Measurements from ENCODE around the gene SRSF7. TPM values are rescaled to one million over a fixed set of nuclear protein-coding genes. Genes with fewer than 3 reads are reported as not detected.

SRSF7 gene
- total and polyA plus RNA-seq, 9 of the 15 experiments (the other 6 are each of a cell fraction or from before 2014, with no cell fraction given) = 219 to 726 (median 375) TPM

GRCh38 chr2:38750891-38751595 is at the start of gene SRSF7 (continued):
- peak; percentile 97 for TF ChIP-seq FOXP4 (CRISPR knock-in tag; IDR thresholded peaks at IDR 0.05; ENCODE audit: borderline replicate concordance)
- TF ChIP-seq HLTF (IDR thresholded peaks at IDR 0.05) = peak; percentile 94
- TF ChIP-seq RHOXF2B (CRISPR knock-in tag; conservative IDR thresholded peaks at IDR 0.05) = peak; percentile 83; the same call in 1 of the 2 replicates
- peak; percentile 97 for TF ChIP-seq NELFE (IDR thresholded peaks at IDR 0.05; ENCODE audit: insufficient read depth, insufficient read length)
- no peak for TF ChIP-seq EZH2 (IDR thresholded peaks at IDR 0.05; ENCODE audit: borderline replicate concordance, low read depth, low read length)
- TF ChIP-seq TAL1 (IDR thresholded peaks at IDR 0.05) = no peak
- 0 out of 2 replicates have a peak, but pooled peaks have one; percentile 83 for TF ChIP-seq TGIF2 (CRISPR knock-in tag; IDR thresholded peaks at IDR 0.05)
- TF ChIP-seq ZNF140 (CRISPR knock-in tag; IDR thresholded peaks at IDR 0.05) = no peak
- TF ChIP-seq ZNF764 (CRISPR knock-in tag; IDR thresholded peaks at IDR 0.05; ENCODE audit: low read depth) = no peak; the same call in 1 of the 2 replicates
- TF ChIP-seq SRSF9 (IDR thresholded peaks at IDR 0.05; ENCODE audit: borderline replicate concordance, low read depth, low read length) = no peak
- peak; percentile 92 for TF ChIP-seq FIP1L1 (IDR thresholded peaks at IDR 0.05; ENCODE audit: low read depth, low read length, poor library complexity, severe bottlenecking)
- peak; percentile 97 for TF ChIP-seq TAF9B (IDR thresholded peaks at IDR 0.05; ENCODE audit: partially characterized antibody)
- TF ChIP-seq SNIP1 (IDR thresholded peaks at IDR 0.05; ENCODE audit: low read depth) = peak; percentile 37; the same call in 1 of the 2 replicates
- TF ChIP-seq ESRRA (IDR thresholded peaks at IDR 0.05; ENCODE audit: borderline replicate concordance, low read depth) = no peak; the same call in 1 of the 2 replicates
- TF ChIP-seq SNAPC5 (CRISPR knock-in tag; IDR thresholded peaks at IDR 0.05) = no peak
- TF ChIP-seq C11orf30 (IDR thresholded peaks at IDR 0.05; ENCODE audit: low read depth) = no peak; the same call in 1 of the 2 replicates
- TF ChIP-seq ZNF143 (CRISPR knock-in tag; IDR thresholded peaks at IDR 0.05) = no peak
- no peak for TF ChIP-seq ZNF407 (IDR thresholded peaks at IDR 0.05; ENCODE audit: low read depth)
- TF ChIP-seq CBFA2T3 (IDR thresholded peaks at IDR 0.05) = peak; percentile 12; the same call in 1 of the 2 replicates

Data from K562 (cell line).